DOHH2 (cell line): ENCODE results near the gene SLC35E2B.

Experiments
- CTCF ChIP-seq: fragments of 200-600 bp; sonication (generic); IDR thresholded peaks from one replicate; pipeline ENCODE4 v1.5.1; 2014; ENCODE audit warnings: antibody characterized with exemption, mild to moderate bottlenecking, low read depth, low read length; ENCODE audit not compliant: poor library complexity, severe bottlenecking
- EZH2phosphoT487 ChIP-seq: fragments of 200-600 bp; sonication (generic); IDR thresholded peaks from 2 replicates; pipeline ENCODE4 v1.6.1; 2017; ENCODE audit warnings: borderline replicate concordance, mild to moderate bottlenecking, antibody characterized with exemption, low read length, moderate library complexity, mixed read lengths

GRCh38 chr1:1622010-1622787 is 70.4 kb downstream of the SLC35E2B start:
- no peak for TF ChIP-seq CTCF
- TF ChIP-seq EZH2phosphoT487, result no peak
